HG02852 (cell line): ENCODE results near the gene CASKIN1.

Source experiments
- ATAC-seq: cut with Tn5 transposase; IDR thresholded peaks from one replicate; pipeline ENCODE4 v1.9.1; 2021; ENCODE audit warnings: mild to moderate bottlenecking, moderate library complexity; ENCODE audit not compliant: unreplicated experiment

Gene CASKIN1

DNA sequence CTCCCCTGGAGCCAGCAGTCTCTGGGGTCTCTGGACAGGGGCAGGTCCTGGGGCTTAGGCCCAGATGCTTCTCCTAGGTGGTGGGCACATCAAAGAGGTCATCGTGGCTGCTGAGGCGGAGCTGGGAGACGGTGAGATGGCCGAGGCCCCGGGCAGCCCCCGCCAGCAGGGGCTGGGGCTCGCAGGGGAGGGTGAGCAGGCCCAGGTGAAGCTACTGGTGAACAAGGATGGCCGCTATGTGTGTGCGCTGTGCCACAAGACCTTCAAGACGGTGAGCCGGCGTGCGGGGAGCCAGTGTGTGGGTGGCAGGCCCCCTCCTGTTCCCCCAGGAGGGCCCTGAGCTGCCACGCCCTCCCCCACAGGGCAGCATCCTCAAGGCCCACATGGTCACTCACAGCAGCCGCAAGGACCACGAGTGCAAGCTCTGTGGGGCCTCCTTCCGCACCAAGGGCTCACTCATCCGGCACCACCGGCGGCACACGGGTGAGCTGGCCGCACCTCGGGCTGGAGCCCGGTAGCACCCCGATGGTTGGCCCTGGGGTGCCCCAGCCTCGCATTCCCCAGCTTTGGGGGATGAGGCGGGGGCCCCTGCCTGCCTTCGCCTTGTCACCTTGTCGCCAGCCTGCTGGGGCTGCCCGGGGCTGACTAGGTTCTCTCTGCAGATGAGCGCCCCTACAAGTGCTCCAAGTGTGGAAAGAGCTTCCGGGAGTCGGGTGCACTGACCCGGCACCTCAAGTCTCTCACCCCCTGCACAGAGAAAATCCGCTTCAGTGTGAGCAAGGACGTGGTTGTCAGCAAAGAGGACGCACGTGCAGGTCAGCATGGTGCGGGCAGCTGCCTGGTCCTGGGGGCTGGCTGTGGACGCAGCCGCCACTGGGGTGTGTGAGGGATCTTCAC, 35.9 kb upstream of the CASKIN1 start:
- ATAC-seq = no peak

DNA sequence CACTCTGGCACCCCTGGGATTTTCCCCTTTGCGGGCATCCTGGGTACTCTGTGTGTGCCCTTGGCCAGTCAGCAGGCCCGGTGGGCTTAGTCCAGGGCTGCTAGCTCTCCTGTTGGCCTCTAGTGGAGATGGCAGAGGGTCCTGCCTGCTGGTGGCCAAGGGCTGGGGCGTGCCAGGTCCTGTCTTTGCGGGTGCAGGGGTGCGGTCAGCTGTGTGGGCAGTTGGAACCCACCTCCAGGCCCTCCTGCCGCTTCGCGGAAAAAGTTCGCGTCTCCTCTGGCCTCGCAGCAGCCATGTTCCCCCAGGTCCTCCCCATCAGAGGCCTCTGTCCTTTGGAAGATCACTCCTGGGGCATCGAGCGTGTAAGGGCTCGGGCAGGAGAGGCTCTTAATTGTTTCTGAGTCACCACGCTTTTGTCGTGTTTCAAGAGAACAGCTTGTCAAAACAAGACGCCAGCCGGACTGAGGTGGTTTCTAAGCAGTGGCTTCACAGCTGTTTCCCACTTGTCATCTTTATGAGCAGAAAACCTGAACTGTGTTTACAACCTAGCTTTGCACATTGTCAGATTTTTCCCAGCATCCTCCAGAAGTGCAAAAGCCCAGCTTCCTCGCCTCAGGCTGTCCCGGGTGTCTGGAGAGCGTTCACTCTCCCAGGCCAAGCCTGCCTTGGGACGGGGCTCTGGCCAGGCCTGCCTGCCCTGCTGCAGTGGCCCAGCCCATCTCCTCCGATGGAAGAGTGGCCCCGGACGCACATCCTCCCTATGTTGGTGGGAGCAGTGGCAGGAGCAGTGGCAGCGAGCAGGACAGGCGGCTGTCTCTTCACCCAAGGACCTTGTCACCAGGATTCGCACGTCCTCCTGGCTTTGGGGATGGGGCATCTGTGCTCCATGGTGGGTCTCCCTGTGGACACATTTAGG, 34.9 kb upstream of the CASKIN1 start:
- ATAC-seq = no peak

DNA sequence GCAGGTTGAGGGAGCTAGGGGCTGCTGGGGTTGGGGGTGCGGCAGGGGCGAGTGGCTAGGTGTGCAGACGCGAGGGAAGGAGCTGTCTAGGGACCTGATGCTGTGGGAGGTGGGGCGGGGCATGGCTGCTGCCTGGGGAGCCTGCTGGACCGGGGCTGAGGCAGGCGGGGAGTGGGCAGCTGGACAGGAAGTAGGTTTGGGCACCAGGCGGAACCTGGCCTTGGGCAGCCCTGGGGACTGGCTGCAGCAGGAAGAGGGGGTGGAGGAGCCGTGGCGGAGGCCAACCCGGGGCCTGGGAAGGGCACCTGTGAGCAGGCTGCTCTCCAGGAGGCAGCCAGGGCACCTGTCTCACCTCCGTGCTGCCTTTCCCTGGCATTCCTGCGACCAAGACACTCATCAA, 34.0 kb upstream of the CASKIN1 start:
- ATAC-seq = no peak

DNA sequence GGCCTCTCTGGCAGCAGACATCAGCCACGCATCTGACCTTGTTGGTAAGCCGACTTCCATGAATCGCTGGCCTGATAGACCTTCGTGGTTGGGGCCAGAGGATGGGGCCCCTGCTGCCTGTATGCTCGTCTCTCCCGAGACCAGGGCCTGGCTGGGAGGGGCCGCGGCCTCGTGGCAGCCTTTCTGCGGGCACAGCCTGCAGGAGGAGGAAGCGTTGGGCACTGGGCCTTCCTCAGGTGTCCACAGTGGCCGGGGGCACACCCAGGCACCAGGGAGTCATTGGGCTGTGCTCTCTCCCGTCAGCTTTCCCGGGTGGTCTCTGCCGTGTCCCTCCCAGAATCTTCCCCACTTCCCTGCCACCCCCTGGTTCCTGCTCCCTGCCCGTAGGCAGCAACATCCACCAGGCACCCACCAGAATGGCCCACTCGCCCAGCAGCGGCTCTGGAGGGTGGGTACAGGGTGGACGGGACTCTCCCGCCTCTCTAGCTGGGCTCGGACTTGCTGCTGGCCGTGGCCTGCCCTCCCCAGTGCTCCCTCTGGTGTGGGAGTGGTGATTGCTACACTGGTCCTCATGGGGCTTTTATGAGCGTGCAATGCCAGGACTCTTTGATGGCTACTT, 33.3 kb upstream of the CASKIN1 start:
- no peak for ATAC-seq

DNA sequence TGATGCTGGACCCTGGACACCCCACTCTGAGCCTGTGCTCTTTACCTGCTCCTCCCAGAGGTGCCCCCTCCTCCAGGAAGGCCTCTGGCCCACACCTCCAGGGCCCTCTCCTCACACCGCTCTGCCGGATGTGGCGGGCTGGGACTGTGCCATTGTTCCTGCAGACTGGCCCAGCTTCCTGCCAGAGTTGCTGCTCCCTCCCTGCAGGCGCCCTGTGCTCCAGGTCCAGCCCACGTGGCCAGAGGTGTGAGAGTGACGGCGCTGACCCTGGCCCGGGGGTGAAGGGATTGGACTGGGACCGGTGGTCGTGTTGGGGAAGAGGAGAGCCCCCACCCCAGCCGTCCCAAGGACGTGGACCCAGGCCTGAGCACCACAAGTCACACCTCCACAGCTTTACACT, 32.7 kb upstream of the CASKIN1 start:
- no peak for ATAC-seq

DNA sequence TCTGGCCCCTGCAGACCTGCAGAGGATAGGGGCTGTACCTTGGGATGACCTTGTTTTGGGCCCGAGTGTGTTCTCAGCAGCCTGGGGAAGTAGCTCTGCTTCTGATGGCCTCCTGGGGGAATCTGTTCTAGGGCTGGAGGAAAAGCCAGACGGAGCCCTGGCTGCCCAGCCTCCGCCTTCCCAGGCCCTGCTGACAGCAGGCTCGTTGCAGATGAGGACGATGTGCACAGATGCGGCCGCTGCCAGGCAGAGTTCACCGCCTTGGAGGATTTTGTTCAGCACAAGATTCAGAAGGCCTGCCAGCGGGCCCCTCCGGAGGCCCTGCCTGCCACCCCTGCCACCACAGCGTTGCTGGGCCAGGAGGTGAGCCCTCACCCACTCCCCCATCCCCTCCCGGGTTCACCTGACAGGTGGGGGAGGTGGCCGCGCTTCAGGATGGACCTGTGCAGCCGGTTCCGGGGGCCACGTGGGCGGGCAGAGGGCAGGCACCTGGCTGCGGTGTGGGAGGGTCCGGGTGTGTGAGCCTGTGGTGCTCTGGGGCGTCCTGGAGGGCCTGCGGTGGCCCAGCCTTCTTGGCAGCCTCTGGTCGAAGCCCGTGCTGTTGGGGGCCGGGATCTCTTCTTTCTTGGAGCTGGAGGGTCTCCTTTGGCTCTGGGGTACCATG, 31.9 kb upstream of the CASKIN1 start:
- ATAC-seq = no peak

DNA sequence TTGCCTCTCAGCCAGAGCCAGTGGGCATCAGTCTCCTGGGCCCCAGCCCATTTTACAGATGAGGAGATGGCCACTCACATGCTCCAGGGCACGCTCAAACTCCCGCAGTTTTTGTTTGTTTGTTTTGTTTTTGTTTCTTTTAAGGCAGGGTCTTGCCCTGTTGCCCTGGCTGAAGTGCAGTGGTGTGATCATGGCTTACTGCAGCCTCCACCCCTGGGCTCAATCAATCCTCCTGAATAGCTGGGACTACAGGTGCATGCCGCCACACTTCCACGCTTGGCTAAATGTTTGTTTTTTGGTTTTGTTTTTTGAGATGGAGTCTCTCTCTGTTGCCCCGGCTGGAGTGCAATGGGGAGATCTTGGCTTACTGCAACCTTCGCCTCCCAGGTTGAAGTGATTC, 30.5 kb upstream of the CASKIN1 start:
- no peak for ATAC-seq

DNA sequence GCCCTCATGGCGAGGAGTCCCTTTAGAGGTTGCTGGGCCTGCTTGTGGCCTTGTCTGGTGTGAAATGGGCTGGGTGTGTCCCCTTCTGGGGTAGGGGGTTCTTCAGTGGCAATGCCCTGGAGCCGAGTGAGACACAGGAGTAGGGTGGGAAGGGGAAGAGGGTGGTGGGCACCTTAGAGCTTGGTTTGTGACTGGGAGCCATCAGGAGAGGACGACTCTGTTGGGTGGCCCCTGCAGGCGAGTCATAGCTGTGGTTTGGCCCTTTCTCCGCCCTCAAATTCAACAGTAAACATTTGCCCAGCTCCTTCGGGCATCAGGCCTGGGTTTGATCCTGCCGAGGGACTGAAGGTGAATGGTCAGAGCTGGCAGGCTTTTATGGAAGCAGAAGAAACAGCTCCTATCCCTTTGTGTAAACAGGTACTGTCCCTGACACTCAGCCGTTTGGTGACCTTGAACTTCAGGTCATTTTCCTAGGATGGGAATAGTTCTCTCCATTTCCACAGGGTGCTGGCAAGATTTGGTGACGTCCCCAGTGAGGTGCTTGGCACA, 29.9 kb upstream of the CASKIN1 start:
- no peak for ATAC-seq

DNA sequence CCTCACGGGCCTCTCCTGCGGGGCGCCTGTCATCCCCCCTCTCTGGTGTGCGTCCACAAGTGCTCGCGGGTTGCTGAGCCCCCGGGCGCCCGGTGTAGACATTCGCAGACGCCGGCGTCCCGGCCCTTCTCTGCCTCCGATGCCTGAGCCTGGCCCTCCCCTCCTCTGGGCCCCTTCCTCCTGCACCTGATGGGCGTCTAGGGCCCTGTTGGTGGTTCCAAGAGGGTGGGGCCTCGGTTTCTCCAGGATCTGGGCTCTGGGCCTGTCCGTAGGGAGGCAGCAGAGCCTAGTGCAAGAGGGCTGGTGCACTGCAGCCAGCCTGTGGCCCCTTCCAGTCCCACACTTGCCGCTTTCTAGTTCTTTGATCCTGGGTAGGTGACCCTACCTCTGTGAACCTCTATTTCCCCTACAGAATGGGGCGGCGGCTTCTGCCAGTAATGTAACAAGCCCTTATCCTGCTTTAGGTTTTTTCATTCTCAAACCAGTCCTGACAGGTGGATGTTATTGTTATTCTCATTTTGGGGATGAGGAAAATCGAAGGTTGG, 27.6 kb upstream of the CASKIN1 start:
- ATAC-seq = peak; percentile 26

DNA sequence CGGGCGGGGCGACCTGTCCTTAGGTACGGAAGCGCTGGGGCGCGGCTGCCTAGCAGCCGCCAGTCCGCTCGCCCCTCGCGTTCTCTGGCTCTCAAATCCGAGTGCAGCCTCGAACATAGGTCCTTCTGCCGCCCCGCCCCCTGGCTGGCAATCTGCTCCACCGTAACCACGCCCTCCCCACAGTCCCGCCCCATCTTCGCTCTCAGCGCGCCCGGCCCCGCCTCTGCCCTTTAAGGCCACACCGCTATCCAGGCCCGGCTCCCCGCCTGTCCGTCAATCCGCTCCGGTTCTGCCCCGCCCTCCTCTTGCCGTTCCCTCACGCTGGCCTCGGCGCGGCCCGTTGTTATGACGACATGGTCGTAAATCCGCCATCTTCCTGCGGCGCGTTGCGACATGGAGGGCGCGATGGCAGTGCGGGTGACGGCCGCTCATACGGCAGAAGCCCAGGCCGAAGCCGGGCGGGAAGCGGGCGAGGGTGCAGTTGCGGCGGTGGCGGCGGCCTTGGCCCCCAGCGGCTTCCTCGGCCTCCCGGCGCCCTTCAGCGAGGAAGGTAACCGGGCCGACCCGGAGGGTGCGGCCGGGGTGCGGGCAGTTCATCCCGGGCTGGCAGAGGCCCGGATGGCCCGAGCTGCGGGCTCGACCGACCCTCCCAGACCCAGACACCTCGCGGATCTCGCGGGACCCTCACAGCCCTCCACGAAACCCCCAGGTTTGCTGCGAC, 27.0 kb upstream of the CASKIN1 start, which contains the start of gene E4F1:
TSS of gene E4F1 (plus strand) at position 371 of the 721 bp plus-strand sequence. CDS start at position 394, 23 bp downstream.
- ATAC-seq = peak; percentile 92

DNA sequence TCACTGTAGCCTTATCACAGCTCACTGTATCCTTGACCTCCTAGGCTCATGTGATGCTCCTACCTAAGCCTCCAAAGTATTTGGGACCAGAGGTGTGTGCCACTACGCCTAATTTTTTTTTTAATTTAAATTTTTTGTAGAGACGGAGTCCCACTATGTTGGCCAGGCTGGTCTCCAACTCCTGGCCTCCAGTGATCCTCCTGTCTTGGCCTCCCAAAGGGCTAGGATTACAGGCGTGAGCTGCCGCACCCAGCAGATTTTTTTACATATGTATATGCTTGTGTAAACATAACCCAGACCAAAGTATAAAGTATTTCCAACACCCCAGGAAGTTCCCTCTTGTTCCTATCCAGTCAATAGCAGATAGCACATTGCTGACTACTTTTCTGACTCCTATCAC, 19.9 kb upstream of the CASKIN1 start:
- ATAC-seq = no peak

DNA sequence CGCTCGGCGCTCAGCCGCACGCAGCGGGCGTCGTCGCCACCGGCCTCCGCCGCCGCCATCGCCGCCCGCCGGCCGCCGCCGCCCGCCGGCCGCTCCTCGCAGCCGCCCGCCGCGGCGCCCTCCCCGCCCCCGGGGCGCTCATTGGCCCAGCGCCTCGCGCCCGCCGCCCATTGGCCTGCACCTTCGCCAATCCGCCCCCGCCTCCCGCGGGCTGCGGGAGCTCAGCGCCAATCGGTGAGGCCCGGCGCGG, 18.2 kb upstream of the CASKIN1 start, which contains the start of gene PGP:
TSS of gene PGP (minus strand) at position 122 of the 250 bp plus-strand sequence. CDS start at position 59, 63 bp downstream.
- ATAC-seq = peak; percentile 87

DNA sequence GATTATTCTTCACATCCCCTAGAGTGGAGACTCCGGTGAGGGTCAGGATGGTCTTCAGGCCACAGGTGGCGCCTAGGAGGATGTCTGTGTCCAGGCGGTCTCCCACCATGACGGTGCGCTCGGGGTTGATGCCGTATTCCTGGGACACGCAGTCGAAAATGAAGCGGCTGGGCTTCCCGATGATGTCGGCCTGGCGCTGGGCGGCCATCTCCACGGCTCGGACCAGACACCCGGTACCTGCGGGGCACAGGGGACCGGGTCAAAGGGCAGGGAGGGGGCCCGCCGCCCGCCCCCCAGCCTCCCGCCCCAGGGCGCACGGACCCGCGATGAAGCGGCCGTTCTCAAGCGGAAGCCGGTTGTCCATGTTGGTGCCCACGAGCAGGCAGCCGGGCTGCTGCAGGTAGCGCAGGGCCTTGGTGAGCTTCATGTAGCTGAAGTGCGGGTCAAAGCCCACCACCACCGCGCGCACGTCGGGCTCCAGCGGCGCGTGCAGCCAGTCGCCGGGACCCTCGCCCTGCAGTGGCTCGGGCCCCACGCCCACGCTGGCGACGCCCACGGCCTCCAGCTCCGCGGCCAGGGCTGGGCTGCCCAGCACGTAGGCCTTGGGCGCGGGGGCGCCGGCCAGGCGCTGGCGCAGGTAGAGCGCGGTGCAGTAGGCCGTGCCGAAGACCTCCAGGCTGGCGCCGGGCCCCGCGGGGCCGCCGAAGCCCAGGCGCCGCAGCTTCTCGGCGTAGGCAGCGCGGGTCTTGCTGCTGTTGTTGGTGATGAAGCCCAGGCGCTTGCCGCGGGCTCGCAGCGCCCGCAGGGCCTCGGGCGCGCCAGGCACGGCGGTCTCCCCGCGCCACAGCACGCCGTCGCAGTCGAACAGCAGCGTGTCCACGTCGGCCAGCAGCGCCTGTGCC, 17.7 kb upstream of the CASKIN1 start:
- peak; percentile 5 for ATAC-seq

DNA sequence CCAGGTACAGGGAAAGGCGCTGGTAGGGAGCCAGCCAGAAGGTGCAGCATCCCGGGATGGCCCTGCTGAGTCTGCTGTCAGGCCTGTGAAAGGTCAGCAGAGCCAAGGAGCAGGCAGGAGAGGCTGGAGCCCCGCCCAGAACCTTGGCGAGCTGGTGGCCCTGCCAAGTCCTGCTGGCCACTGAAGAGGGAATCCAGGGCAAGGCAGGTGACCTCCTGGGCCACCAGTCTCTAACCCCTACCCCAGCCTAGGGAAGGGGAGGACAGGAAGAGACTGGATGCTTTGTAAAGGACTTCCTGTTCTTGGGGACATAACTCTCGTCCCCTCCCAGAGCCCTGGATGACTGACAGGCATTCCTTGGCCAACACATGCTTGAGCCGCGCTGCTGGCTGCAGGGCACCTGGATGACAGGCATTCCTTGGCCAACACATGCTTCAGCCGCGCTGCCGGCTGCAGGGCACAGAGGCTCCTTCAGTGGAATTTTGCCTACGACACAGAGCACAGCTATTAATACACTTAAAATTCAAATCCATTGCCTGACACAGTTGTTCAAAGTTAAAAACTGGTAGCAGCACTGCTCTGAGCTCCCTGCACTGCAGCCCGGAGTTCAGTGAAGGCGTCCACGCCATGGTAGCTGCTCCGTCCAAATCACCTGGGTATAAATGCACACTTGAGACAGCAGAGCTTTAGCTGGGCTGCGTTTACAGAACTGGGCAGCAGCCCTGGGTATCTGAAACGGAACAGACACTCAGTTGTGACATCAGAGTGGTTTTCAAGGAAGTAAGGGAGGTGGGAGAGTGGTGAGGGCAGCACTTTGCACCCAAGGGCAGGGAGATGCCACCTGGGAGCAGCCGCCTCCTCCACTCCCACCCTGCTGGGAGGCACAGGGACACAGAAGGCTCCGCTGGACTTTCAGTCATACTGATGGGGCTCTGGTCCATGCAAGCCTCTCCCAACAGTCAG, 16.2 kb upstream of the CASKIN1 start:
- ATAC-seq = no peak

DNA sequence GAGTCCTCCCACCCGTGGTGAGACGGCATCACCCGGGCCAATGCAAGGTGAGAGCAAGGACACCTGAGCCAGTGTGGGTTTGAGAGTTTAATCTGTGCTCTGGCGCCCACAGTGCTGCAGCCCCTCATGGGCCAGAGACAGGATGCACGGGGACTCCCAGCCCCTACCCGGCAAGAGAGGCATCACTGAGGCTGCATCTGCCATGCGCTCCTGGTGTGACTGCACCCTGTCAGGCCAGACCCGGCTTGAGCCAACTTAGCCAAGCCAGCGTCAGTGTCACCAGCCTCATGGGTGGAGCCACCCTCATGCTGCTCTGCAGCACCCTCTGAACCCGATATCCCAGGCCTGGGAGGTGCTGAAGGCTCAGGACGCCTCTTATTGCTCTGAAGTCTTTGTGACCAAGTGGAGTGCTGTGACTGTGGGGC, 15.5 kb upstream of the CASKIN1 start:
- no peak for ATAC-seq

DNA sequence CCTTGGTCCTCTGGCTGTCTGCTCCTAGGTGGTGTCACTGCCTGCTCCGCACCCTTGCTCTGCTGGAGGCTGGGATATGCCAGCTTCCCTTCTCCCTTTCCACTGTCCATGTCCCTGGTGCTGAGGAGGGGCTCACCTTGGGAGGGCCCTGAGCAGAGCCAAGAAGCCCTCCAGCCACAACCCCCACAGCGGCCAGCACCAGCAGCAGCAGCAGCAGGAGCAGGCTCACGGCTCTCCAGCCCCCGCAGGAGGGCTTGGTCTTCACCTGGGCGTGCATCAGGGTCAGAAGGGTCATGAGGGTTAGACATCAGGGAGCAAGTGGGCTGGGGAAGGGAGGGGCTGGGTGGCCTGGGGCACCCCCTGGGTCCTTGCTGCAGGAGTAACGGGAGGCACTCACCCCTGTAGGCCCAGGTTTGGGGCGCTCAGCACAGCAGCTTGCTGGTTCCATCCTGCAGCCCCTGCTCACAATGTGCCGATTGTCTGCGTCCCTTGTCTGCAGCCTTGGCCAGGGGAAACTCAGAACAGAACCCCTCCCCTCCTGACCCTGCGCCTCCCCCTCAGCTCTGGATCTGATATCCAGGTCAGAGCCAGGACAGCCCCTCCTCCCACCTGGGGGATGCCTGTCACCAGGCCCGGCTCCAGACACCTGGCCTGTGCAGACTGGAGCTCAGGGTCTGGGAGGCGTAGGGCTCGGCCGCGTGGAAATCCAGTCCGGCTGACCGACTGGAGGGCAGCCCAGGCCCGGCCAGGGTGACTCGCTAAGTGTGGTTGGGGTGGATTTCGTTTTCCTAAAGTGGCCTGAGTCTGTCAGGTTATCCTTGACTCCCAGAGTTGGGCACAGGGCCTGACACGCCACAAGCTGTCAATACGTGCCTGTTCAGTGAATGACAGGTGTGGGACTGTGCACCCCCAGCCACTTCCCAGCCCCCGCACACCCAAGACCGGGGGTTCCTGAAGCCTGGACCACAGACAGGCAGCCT, 14.3 kb upstream of the CASKIN1 start, which contains the start of gene BRICD5:
TSS of gene BRICD5 (minus strand) at position 478 of the 980 bp plus-strand sequence. CDS start at position 448, 30 bp downstream.
- ATAC-seq = no peak
